Tibial nerve (tissue), 3 donors: ENCODE results near the gene NFATC1.

Source experiments
- POLR2A ChIP-seq, 2 donors: fragments of 450-650 bp; IDR thresholded peaks; one replicate each; pipeline ENCODE4 v1.6.1; 2017; ENCODE audit warnings: antibody characterized with exemption in 2 of 2, mild to moderate bottlenecking in 2 of 2, moderate library complexity in 2 of 2
- TF ChIP-seq, protein P1 (sequence below), 5 experiments: fragments of 200-600 bp in 3 of 5; fragments of 450-650 bp in 2 of 5; sonication (generic) in 3 of 5; IDR thresholded peaks; one replicate each; pipeline ENCODE4 v1.5.1; 2016 to 2019; ENCODE audit warnings: antibody characterized with exemption in 5 of 5, mild to moderate bottlenecking in 3 of 5, moderate library complexity in 2 of 5

DNA sequence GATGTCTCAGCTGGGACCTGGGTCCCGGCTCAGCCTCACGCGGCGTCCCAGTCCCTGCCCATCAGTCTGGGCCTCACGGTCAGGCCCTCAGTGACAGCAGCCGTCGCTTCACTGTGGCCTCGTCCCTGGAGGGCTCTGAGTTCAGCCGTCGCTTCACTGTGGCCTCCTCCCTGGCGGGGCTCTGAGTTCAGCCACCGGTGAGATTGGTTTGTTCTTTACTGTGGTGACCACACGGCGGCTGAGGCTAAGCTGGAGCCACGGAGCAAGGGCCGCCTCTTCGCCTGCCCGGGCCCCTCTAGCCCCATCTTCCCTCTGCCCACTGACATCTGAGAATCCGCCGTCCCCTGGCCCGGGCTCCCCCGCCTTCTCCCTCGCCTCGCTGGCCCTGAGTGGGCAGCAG lies 51.2 kb downstream of the NFATC1 start:
- no peak for TF ChIP-seq POLR2A (IDR thresholded peaks at IDR 0.05)
- TF ChIP-seq, protein P1, sequence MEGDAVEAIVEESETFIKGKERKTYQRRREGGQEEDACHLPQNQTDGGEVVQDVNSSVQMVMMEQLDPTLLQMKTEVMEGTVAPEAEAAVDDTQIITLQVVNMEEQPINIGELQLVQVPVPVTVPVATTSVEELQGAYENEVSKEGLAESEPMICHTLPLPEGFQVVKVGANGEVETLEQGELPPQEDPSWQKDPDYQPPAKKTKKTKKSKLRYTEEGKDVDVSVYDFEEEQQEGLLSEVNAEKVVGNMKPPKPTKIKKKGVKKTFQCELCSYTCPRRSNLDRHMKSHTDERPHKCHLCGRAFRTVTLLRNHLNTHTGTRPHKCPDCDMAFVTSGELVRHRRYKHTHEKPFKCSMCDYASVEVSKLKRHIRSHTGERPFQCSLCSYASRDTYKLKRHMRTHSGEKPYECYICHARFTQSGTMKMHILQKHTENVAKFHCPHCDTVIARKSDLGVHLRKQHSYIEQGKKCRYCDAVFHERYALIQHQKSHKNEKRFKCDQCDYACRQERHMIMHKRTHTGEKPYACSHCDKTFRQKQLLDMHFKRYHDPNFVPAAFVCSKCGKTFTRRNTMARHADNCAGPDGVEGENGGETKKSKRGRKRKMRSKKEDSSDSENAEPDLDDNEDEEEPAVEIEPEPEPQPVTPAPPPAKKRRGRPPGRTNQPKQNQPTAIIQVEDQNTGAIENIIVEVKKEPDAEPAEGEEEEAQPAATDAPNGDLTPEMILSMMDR (IDR thresholded peaks at IDR 0.05): no peak
